COLO829 (cell line): Measurements from ENCODE around the gene CD33.
"Not testable (repeated sequence)": the region's sequence is repeated elsewhere in the genome, so short reads cannot be mapped to it uniquely, and the experiment has no call there.

Experiments
- DNase-seq: peaks from one replicate; pipeline ENCODE4 v3.0.0; 2012; ENCODE audit warnings: low spot score

CD33 gene

GRCh38 chr19:51210191-51210784 is 14.6 kb upstream of the CD33 start:
- DNase-seq = no peak

GRCh38 chr19:51210874-51211361 is 14.0 kb upstream of the CD33 start:
- DNase-seq = not testable (repeated sequence)

GRCh38 chr19:51211833-51212232 is 13.0 kb upstream of the CD33 start:
- DNase-seq = no peak

- no peak for DNase-seq
These were observed 5.6 kb upstream of the CD33 start for GRCh38 chr19:51219307-51219706.

GRCh38 chr19:51219971-51220370 is 4.9 kb upstream of the CD33 start:
- no peak for DNase-seq

GRCh38 chr19:51220996-51221395 is 3.9 kb upstream of the CD33 start:
- no peak for DNase-seq

- no peak for DNase-seq
These were observed 678 bp upstream of the CD33 start for GRCh38 chr19:51224163-51224641.

GRCh38 chr19:51226067-51226466 is 1.2 kb downstream of the CD33 start:
- DNase-seq = no peak

- DNase-seq = no peak
These were observed 2.4 kb downstream of the CD33 start for GRCh38 chr19:51227326-51227725.

GRCh38 chr19:51227966-51228365 is 3.1 kb downstream of the CD33 start:
- no peak for DNase-seq

- DNase-seq = no peak
These were observed 16.0 kb downstream of the CD33 start for GRCh38 chr19:51240866-51241265.

GRCh38 chr19:51242881-51243630 is 18.2 kb downstream of the CD33 start:
- no peak for DNase-seq

GRCh38 chr19:51246164-51246552 is 21.3 kb downstream of the CD33 start:
- DNase-seq = no peak

GRCh38 chr19:51247972-51248590 is 23.2 kb downstream of the CD33 start:
- DNase-seq = no peak

GRCh38 chr19:51250786-51251467 is 26.0 kb downstream of the CD33 start, which contains the start of gene SIGLECL1:
Gene SIGLECL1, plus strand, starts transcription at chr19:51251080. Its CDS starts 12,993 bp downstream, at chr19:51264073.
- DNase-seq = no peak

- no peak for DNase-seq
These were observed 26.6 kb downstream of the CD33 start for GRCh38 chr19:51251468-51251820.

- DNase-seq = no peak
These were observed 27.6 kb downstream of the CD33 start for GRCh38 chr19:51252306-51253079.

GRCh38 chr19:51253088-51253806 is 28.4 kb downstream of the CD33 start:
- no peak for DNase-seq

GRCh38 chr19:51256155-51256625 is 31.3 kb downstream of the CD33 start:
- no peak for DNase-seq

GRCh38 chr19:51257471-51257870 is 32.6 kb downstream of the CD33 start:
- DNase-seq = no peak
